ENCODE data around the gene FKBP1A. TPM values are rescaled to one million over a fixed set of nuclear protein-coding genes. Genes with fewer than 3 reads are reported as not detected.

FKBP1A gene
- total RNA-seq, 1 experiment from 2014 or later = 209 TPM

- POLR2A ChIA-PET = interaction anchor here (0.9 kb wide), 1 partner anchor 73 kb away, joined by 3 read pairs; the partner anchor contains the start of gene FKBP1A
- DNase-seq (ENCODE audit: unreplicated experiment) = no peak
- BruUV-seq (replicated peaks) = no TSS peak
- TF ChIP-seq, protein P1, sequence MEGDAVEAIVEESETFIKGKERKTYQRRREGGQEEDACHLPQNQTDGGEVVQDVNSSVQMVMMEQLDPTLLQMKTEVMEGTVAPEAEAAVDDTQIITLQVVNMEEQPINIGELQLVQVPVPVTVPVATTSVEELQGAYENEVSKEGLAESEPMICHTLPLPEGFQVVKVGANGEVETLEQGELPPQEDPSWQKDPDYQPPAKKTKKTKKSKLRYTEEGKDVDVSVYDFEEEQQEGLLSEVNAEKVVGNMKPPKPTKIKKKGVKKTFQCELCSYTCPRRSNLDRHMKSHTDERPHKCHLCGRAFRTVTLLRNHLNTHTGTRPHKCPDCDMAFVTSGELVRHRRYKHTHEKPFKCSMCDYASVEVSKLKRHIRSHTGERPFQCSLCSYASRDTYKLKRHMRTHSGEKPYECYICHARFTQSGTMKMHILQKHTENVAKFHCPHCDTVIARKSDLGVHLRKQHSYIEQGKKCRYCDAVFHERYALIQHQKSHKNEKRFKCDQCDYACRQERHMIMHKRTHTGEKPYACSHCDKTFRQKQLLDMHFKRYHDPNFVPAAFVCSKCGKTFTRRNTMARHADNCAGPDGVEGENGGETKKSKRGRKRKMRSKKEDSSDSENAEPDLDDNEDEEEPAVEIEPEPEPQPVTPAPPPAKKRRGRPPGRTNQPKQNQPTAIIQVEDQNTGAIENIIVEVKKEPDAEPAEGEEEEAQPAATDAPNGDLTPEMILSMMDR (IDR thresholded peaks at IDR 0.05; ENCODE audit: unreplicated experiment) = no peak
- H3K4me1 Mint-ChIP-seq (ENCODE audit: insufficient read depth, unreplicated experiment) = peaks cover 12% of the 10 kb centered on the region
- intact Hi-C loops (cut with micrococcal nuclease) = no loop called here
- no peaks in the 10 kb centered on the region for H3K27me3 Mint-ChIP-seq (ENCODE audit: insufficient read depth, unreplicated experiment)
- no peaks in the 10 kb centered on the region for H3K9me3 Mint-ChIP-seq (ENCODE audit: unreplicated experiment)
- no peak overlapping the region for H3K4me3 Mint-ChIP-seq (ENCODE audit: unreplicated experiment)
- H3K36me3 Mint-ChIP-seq (ENCODE audit: insufficient read depth, unreplicated experiment) = no peaks in the 10 kb centered on the region
- CTCF ChIA-PET = interaction anchor here (0.6 to 1.1 kb wide), 4 partner anchors 13 to 701 kb away, joined by 3 to 4 read pairs (median 4); no protein-coding TSS in a partner anchor
- H3K27ac Mint-ChIP-seq (ENCODE audit: low read depth, unreplicated experiment) = no peak overlapping the region
Observed at GRCh38 chr20:1320016-1320415, 72.8 kb downstream of the FKBP1A start.

GRCh38 chr20:1319462-1319861, 73.4 kb downstream of the FKBP1A start:
- BruUV-seq (replicated peaks) = no TSS peak
- DNase-seq (ENCODE audit: unreplicated experiment) = no peak
- no peak overlapping the region for H3K27ac Mint-ChIP-seq (ENCODE audit: low read depth, unreplicated experiment)
- H3K4me1 Mint-ChIP-seq (ENCODE audit: insufficient read depth, unreplicated experiment) = peaks cover 12% of the 10 kb centered on the region
- CTCF ChIA-PET = interaction anchor here (0.5 to 1.1 kb wide), 6 partner anchors 10 to 170 kb away, joined by 3 to 4 read pairs (median 3); no protein-coding TSS in a partner anchor
- H3K36me3 Mint-ChIP-seq (ENCODE audit: insufficient read depth, unreplicated experiment) = no peaks in the 10 kb centered on the region
- H3K4me3 Mint-ChIP-seq (ENCODE audit: unreplicated experiment) = no peak overlapping the region
- intact Hi-C loops (cut with micrococcal nuclease) = loop anchor here (10.0 kb wide), 1 partner anchor 145 kb away; the partner anchor contains the start of gene NSFL1C
- POLR2A ChIA-PET = interaction anchor here (0.9 kb wide), 1 partner anchor 73 kb away, joined by 3 read pairs; the partner anchor contains the start of gene FKBP1A
- no peaks in the 10 kb centered on the region for H3K27me3 Mint-ChIP-seq (ENCODE audit: insufficient read depth, unreplicated experiment)
- H3K9me3 Mint-ChIP-seq (ENCODE audit: unreplicated experiment) = no peaks in the 10 kb centered on the region
- TF ChIP-seq, protein P1 (IDR thresholded peaks at IDR 0.05; ENCODE audit: unreplicated experiment) = no peak

- CTCF ChIA-PET = interaction anchor here (0.5 to 1.1 kb wide), 6 partner anchors 9 to 171 kb away, joined by 3 to 4 read pairs (median 3); no protein-coding TSS in a partner anchor
- TF ChIP-seq, protein P1 (IDR thresholded peaks at IDR 0.05; ENCODE audit: unreplicated experiment) = no peak
- no peak overlapping the region for H3K4me3 Mint-ChIP-seq (ENCODE audit: unreplicated experiment)
- intact Hi-C loops (cut with micrococcal nuclease) = loop anchor here (10.0 kb wide), 1 partner anchor 146 kb away; the partner anchor contains the start of gene NSFL1C
- no peaks in the 10 kb centered on the region for H3K36me3 Mint-ChIP-seq (ENCODE audit: insufficient read depth, unreplicated experiment)
- no peak for DNase-seq (ENCODE audit: unreplicated experiment)
- H3K9me3 Mint-ChIP-seq (ENCODE audit: unreplicated experiment) = no peaks in the 10 kb centered on the region
- H3K27ac Mint-ChIP-seq (ENCODE audit: low read depth, unreplicated experiment) = no peak overlapping the region
- POLR2A ChIA-PET = no interaction called here
- no TSS peak for BruUV-seq (replicated peaks)
- peaks cover 12% of the 10 kb centered on the region for H3K4me1 Mint-ChIP-seq (ENCODE audit: insufficient read depth, unreplicated experiment)
- no peaks in the 10 kb centered on the region for H3K27me3 Mint-ChIP-seq (ENCODE audit: insufficient read depth, unreplicated experiment)
Observed at GRCh38 chr20:1319051-1319450, 73.8 kb downstream of the FKBP1A start.

Other genes with a start within 250 kb of the FKBP1A start
- not detected in 2 replicates for gene TMEM74B, start 208.1 kb downstream of the FKBP1A start, total RNA-seq (2022)
- gene C20orf202, start 189.6 kb downstream of the FKBP1A start, total RNA-seq (2022) = not detected in 2 replicates
- gene RAD21L1, start 167.0 kb downstream of the FKBP1A start, total RNA-seq (2022) = not detected in 2 replicates
- gene SNPH, start 126.8 kb downstream of the FKBP1A start, total RNA-seq (2022) = 2.2 and 2.6 TPM in 2 replicates
- 8.3 and 11.8 TPM in 2 replicates for gene SDCBP2, start 63.9 kb downstream of the FKBP1A start, total RNA-seq (2022)
- 63.3 and 76.1 TPM in 2 replicates for gene NSFL1C, start 73.8 kb upstream of the FKBP1A start, total RNA-seq (2022)
- gene SIRPB2, start 98.4 kb upstream of the FKBP1A start, total RNA-seq (2022) = 1.3 and 1.8 TPM in 2 replicates
- gene SIRPD, start 164.7 kb upstream of the FKBP1A start, total RNA-seq (2022) = not detected in 2 replicates
- gene SIRPB1, start 227.0 kb upstream of the FKBP1A start, total RNA-seq (2022) = 1.4 and 2.4 TPM in 2 replicates

Data from MCF 10A (cell line).